K562 (cell line): ENCODE results near the gene GSS. TPM values are rescaled to one million over a fixed set of nuclear protein-coding genes. Genes with fewer than 3 reads are reported as not detected.

Experiments
- GTF2E2 ChIP-seq: fragments of 200-800 bp; sonication (Bioruptor generic); IDR thresholded peaks from 2 replicates; pipeline ENCODE4 v1.6.1; 2016; ENCODE audit warnings: missing genetic modification characterization, missing compliant biosample characterization
- HMG20A ChIP-seq: fragments of 450-650 bp; formaldehyde crosslinking; conservative IDR thresholded peaks from 2 replicates; pipeline ENCODE4 v1.4.0; 2020; ENCODE audit warnings: mild to moderate bottlenecking, mixed read lengths
- ILK ChIP-seq: fragments of 450-650 bp; IDR thresholded peaks from 2 replicates; pipeline ENCODE4 v1.6.1; 2016; ENCODE audit warnings: missing genetic modification characterization, low read depth, mild to moderate bottlenecking, missing compliant biosample characterization, moderate library complexity, borderline replicate concordance
- KAT7 ChIP-seq: sonication (generic); formaldehyde crosslinking; IDR thresholded peaks from 2 replicates; pipeline ENCODE4 v1.8.0; 2022; ENCODE audit warnings: missing genetic modification reagents, mild to moderate bottlenecking, borderline replicate concordance
- KDM2B ChIP-seq: fragments of 250-450 bp; sonication (Bioruptor Pico); IDR thresholded peaks from 2 replicates; pipeline ENCODE4 v1.8.0; 2021; ENCODE audit warnings: mild to moderate bottlenecking, moderate library complexity
- LEF1 ChIP-seq: fragments of 450-650 bp; IDR thresholded peaks from 2 replicates; pipeline ENCODE4 v1.6.1; 2016; ENCODE audit warnings: mild to moderate bottlenecking
- MECOM ChIP-seq: fragments of 250-450 bp; sonication (Bioruptor Pico); IDR thresholded peaks from 2 replicates; pipeline ENCODE4 v1.8.0; 2022; ENCODE audit warnings: inconsistent platforms
- PBX2 ChIP-seq, 2 experiments: IDR thresholded peaks in 1 of 2; conservative IDR thresholded peaks in 1 of 2; 2 replicates each; pipeline ENCODE4 v1.6.1; 2016; ENCODE audit warnings: low read depth in 2 of 2, mild to moderate bottlenecking in 1 of 2, missing compliant biosample characterization in 1 of 2, missing genetic modification characterization in 1 of 2, moderate library complexity in 1 of 2
- PTTG1 ChIP-seq: fragments of 450-650 bp; IDR thresholded peaks from 2 replicates; pipeline ENCODE4 v1.6.1; 2016; ENCODE audit warnings: low read depth, mild to moderate bottlenecking, missing genetic modification characterization, missing compliant biosample characterization
- RREB1 ChIP-seq: fragments of 250-450 bp; sonication (Bioruptor Pico); IDR thresholded peaks from 2 replicates; pipeline ENCODE4 v1.4.0; 2020
- polyA plus RNA-seq, 8 experiments: library from polyadenylated mRNA; depleted of rRNA in 4 of 8; stranded (reverse) in 5 of 8; unstranded in 3 of 8; fragments of >200 nt; fragmentation: Nextera tagmentation in 2 of 8; fragmentation: Illumina TruSeq in 1 of 8; extraction: Ambion mirVana in 2 of 8; extraction: Trizol in 1 of 8; gene quantifications; 2 replicates each; pipeline versions ENCODE4 v1.2.1 to v1.2.3, GENCODE V29; 2011 to 2014; ENCODE audit warnings: inconsistent platforms in 1 of 8, missing spikeins in 1 of 8
- total RNA-seq, 7 experiments: library from RNA; depleted of rRNA in 6 of 7; stranded (reverse); fragments of >200 nt in 6 of 7; fragmentation: Illumina TruSeq in 2 of 7; extraction: Trizol in 2 of 7; gene quantifications; 2 replicates each; pipeline versions ENCODE4 v1.2.1 to v1.2.3, GENCODE V29; 2011 to 2021; ENCODE audit warnings: low replicate concordance in 1 of 7
- TF ChIP-seq, protein P1 (sequence below), 2 experiments: fragments of 450-650 bp in 1 of 2; sonication (generic) in 1 of 2; formaldehyde crosslinking; conservative IDR thresholded peaks; 2 replicates each; pipeline versions ENCODE4 v1.4.0 to v1.8.1; 2020 to 2022; ENCODE audit warnings: mild to moderate bottlenecking in 1 of 2, missing genetic modification reagents in 1 of 2

Gene GSS
- total and polyA plus RNA-seq, 9 of the 15 experiments (the other 6 are each of a cell fraction or from before 2014, with no cell fraction given) = 18.4 to 165 (median 89.4) TPM

- no peak for TF ChIP-seq RREB1 (CRISPR knock-in tag)
- TF ChIP-seq, protein P1, sequence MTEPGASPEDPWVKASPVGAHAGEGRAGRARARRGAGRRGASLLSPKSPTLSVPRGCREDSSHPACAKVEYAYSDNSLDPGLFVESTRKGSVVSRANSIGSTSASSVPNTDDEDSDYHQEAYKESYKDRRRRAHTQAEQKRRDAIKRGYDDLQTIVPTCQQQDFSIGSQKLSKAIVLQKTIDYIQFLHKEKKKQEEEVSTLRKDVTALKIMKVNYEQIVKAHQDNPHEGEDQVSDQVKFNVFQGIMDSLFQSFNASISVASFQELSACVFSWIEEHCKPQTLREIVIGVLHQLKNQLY (CRISPR knock-in tag; conservative IDR thresholded peaks at IDR 0.05) = no peak
- TF ChIP-seq LEF1 = peak; percentile 93; the same call in 1 of the 2 replicates
- no peak for TF ChIP-seq ILK (tag)
- no peak for TF ChIP-seq PBX2 (CRISPR knock-in tag; IDR thresholded peaks at IDR 0.05; ENCODE audit: low read depth)
- peak; percentile 83 for TF ChIP-seq PBX2 (tag; conservative IDR thresholded peaks at IDR 0.05; ENCODE audit: low read depth)
- no peak for TF ChIP-seq GTF2E2 (tag)
- no peak for TF ChIP-seq PTTG1 (tag)
- no peak for TF ChIP-seq KDM2B (CRISPR knock-in tag)
- TF ChIP-seq HMG20A (CRISPR knock-in tag) = no peak
- TF ChIP-seq KAT7 (CRISPR knock-in tag) = no peak
- peak; percentile 36; the same call in 1 of the 2 replicates for TF ChIP-seq MECOM (CRISPR knock-in tag)
Measured at GRCh38 chr20:34888468-34888867, 67.1 kb downstream of the GSS start (continued).
